PC-3 (cell line): ENCODE results near the gene VAMP3. TPM values are rescaled to one million over a fixed set of nuclear protein-coding genes. Genes with fewer than 3 reads are reported as not detected.

Experiments used
- ATAC-seq: fragments of 200-7000 bp; cut with Tn5 transposase; 2 replicates; pipeline ENCODE4 v1.9.1; 2020; ENCODE audit warnings: mild to moderate bottlenecking, moderate library complexity
- BruUV-seq: library from RNA; stranded (reverse); fragments of 400-500 nt; replicated peaks from 2 replicates; lab custom pipeline; 2021; lab: Mats Ljungman, UMichigan
- CTCF ChIA-PET: fragments of 300-600 bp; sonication (Branson Sonifier 250); formaldehyde crosslinking; loops from one replicate; lab custom pipeline; 2022; ENCODE audit warnings: antibody characterized with exemption; lab: Charles Lee
- POLR2A ChIA-PET: fragments of 300-600 bp; sonication (Branson Sonifier 250); formaldehyde crosslinking; loops from one replicate; lab custom pipeline; 2022; ENCODE audit warnings: antibody characterized with exemption; ENCODE audit not compliant: unreplicated experiment; lab: Charles Lee
- DNase-seq: peaks from one replicate; pipeline ENCODE4 v3.0.0-alpha.2; 2015
- H2AFZ ChIP-seq: fragments of 300-600 bp; sonication (generic); 2 replicates; pipeline ENCODE4 v1.6.0; 2016; ENCODE audit warnings: antibody characterized with exemption, low read length
- H3F3A ChIP-seq: fragments of 300-600 bp; sonication (generic); one replicate; pipeline ENCODE4 v1.6.0; 2017; ENCODE audit warnings: antibody characterized with exemption, low read length, control low read depth, mild to moderate bottlenecking; ENCODE audit not compliant: unreplicated experiment
- H3K27ac ChIP-seq: fragments of 300-600 bp; sonication (generic); 2 replicates; pipeline ENCODE4 v1.5.1; 2016; ENCODE audit warnings: mild to moderate bottlenecking, low read length
- H3K27me3 ChIP-seq: fragments of 300-600 bp; sonication (generic); 2 replicates; pipeline ENCODE4 v1.6.1; 2016; ENCODE audit warnings: low read length, mixed read lengths
- H3K36me3 ChIP-seq: fragments of 300-600 bp; sonication (generic); 2 replicates; pipeline ENCODE4 v1.6.1; 2016; ENCODE audit warnings: low read depth, mixed run types, low read length, mixed read lengths
- H3K4me1 ChIP-seq: fragments of 300-600 bp; sonication (generic); 2 replicates; pipeline ENCODE4 v1.5.1; 2016; ENCODE audit warnings: low read length; ENCODE audit not compliant: insufficient read depth
- H3K4me2 ChIP-seq: fragments of 300-600 bp; sonication (generic); 2 replicates; pipeline ENCODE4 v1.6.0; 2016; ENCODE audit warnings: low read length
- H3K4me3 ChIP-seq: fragments of 300-600 bp; sonication (generic); 2 replicates; pipeline ENCODE4 v1.5.1; 2016; ENCODE audit warnings: mild to moderate bottlenecking, low read length, mixed read lengths
- H3K79me2 ChIP-seq: fragments of 300-600 bp; sonication (generic); 2 replicates; pipeline ENCODE4 v1.6.1; 2017; ENCODE audit warnings: low read length, mixed read lengths
- H3K9ac ChIP-seq: fragments of 300-600 bp; sonication (generic); 2 replicates; pipeline ENCODE4 v1.6.0; 2016; ENCODE audit warnings: mild to moderate bottlenecking, low read length
- H3K9me2 ChIP-seq: fragments of 300-600 bp; sonication (generic); replicated peaks from 2 replicates; pipeline ENCODE4 v1.6.1; 2016; ENCODE audit warnings: mixed run types, low read length, mixed read lengths
- H3K9me3 ChIP-seq: fragments of 300-600 bp; sonication (generic); 2 replicates; pipeline ENCODE4 v1.6.1; 2016; ENCODE audit warnings: low read length, mixed read lengths
- H4K20me1 ChIP-seq: fragments of 300-600 bp; sonication (generic); 2 replicates; pipeline ENCODE4 v1.6.1; 2016; ENCODE audit warnings: low read length, mixed read lengths
- EZH2 ChIP-seq: fragments of 300-600 bp; sonication (generic); IDR thresholded peaks from one replicate; pipeline ENCODE4 v1.6.1; 2017; ENCODE audit warnings: antibody characterized with exemption, mild to moderate bottlenecking, low read length; ENCODE audit not compliant: unreplicated experiment
- EZH2phosphoT487 ChIP-seq: fragments of 300-600 bp; sonication (generic); IDR thresholded peaks from 2 replicates; pipeline ENCODE4 v1.6.1; 2018; ENCODE audit warnings: mild to moderate bottlenecking, antibody characterized with exemption, low read length, borderline replicate concordance
- intact Hi-C: fragments of 100-400 bp; cut with micrococcal nuclease; formaldehyde crosslinking; loops from 2 replicates; pipeline ENCODE4 v1.9.0; 2023
- total RNA-seq: library from RNA; depleted of rRNA; stranded (reverse); fragments of >200 nt; gene quantifications from 2 replicates; pipeline ENCODE4 v1.2.3, GENCODE V29; 2014
- TF ChIP-seq, protein P1 (sequence below): fragments of 300-600 bp; sonication (generic); conservative IDR thresholded peaks from 2 replicates; pipeline ENCODE4 v1.5.1; 2017; ENCODE audit warnings: antibody characterized with exemption, low read depth, mild to moderate bottlenecking, low read length

VAMP3 gene
- total RNA-seq, 1 experiment from 2014 or later = 64.2 TPM

DNA sequence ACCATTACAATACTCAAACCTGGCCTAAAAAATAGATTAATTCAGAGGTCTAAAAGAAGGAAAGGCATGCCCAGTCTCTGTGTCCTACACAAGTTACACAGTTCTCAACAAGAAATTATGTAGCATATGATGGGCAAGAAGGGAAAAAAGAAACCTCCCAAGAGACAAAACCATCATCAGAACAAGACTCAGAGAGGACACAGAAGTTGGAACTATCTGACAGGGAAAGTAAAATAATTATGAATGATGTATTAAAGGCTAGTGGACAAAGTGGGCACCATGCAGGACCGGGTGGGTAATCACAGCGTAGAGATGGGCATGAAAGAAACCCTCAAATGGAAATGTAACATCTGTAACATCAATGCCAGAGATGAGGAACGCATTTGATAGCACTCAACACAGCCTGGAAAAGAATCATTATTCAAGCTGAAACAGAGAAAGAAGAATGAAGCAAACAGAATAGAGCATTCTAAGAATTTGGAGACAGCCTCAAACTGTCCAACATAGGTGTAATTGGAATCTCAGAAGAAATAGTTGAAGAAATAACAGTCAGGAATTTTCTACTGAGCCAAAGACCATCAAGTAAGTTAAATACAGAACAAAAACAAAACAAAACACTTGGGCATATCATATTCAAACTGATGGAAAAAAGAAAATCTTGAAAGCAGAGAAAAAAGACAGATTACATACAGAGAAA, 42.7 kb downstream of the VAMP3 start:
- Histone ChIP-seq H3K9me2 (no peaks in the 10 kb centered on the region), H2AFZ (no peak overlapping the region), H3F3A (no peaks in the 10 kb centered on the region), H3K79me2 (no peaks in the 10 kb centered on the region), H3K9ac (no peak overlapping the region), H3K27me3 (no peaks in the 10 kb centered on the region), H3K27ac (no peak overlapping the region), H3K9me3 (0 out of 2 replicates have a peak, but pooled peaks cover 9% of the 10 kb centered on the region), H3K4me3 (no peak overlapping the region), H4K20me1 (no peaks in the 10 kb centered on the region), H3K4me1 (peaks cover 11% of the 10 kb centered on the region), H3K36me3 (peaks cover 18% of the 10 kb centered on the region), H3K4me2 (no peak overlapping the region)
- ChIA-PET CTCF (no interaction called here), POLR2A (no interaction called here)
- intact Hi-C loops = no loop called here
- no peak for DNase-seq
- ATAC-seq = no peak
- TF ChIP-seq, protein P1, sequence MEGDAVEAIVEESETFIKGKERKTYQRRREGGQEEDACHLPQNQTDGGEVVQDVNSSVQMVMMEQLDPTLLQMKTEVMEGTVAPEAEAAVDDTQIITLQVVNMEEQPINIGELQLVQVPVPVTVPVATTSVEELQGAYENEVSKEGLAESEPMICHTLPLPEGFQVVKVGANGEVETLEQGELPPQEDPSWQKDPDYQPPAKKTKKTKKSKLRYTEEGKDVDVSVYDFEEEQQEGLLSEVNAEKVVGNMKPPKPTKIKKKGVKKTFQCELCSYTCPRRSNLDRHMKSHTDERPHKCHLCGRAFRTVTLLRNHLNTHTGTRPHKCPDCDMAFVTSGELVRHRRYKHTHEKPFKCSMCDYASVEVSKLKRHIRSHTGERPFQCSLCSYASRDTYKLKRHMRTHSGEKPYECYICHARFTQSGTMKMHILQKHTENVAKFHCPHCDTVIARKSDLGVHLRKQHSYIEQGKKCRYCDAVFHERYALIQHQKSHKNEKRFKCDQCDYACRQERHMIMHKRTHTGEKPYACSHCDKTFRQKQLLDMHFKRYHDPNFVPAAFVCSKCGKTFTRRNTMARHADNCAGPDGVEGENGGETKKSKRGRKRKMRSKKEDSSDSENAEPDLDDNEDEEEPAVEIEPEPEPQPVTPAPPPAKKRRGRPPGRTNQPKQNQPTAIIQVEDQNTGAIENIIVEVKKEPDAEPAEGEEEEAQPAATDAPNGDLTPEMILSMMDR = no peak
- TF ChIP-seq EZH2phosphoT487 (no peak), EZH2 (no peak)
- no TSS peak for BruUV-seq

DNA sequence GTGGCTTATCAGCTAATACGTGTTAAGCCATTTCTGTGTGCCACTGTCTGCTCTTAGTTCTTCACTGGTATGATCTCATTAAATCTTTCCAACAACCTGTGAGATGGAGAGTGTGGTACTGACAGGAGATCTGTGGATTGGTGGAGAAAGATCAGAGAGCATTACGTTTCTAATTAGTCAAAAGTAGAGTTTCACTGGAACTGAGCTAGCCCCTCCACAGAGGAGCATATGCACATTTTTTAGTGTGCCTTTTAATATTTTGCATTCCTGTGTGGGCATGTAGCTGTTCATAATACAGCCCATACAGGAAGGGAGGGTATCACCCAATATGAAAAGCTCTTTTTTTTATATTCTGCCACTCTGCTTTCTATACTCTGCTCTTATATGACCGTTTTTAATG, 50.2 kb downstream of the VAMP3 start:
- Histone ChIP-seq H3K4me1 (no peaks in the 10 kb centered on the region), H3K27me3 (no peaks in the 10 kb centered on the region), H3K79me2 (no peaks in the 10 kb centered on the region), H3F3A (no peaks in the 10 kb centered on the region), H3K4me3 (no peak overlapping the region), H3K9ac (no peak overlapping the region), H3K4me2 (no peak overlapping the region), H3K36me3 (no peaks in the 10 kb centered on the region; the same call in 1 of the 2 replicates), H2AFZ (no peak overlapping the region), H3K9me3 (no peaks in the 10 kb centered on the region), H3K27ac (no peak overlapping the region), H3K9me2 (no peaks in the 10 kb centered on the region), H4K20me1 (no peaks in the 10 kb centered on the region)
- BruUV-seq = no TSS peak
- no peak for ATAC-seq
- ChIA-PET POLR2A (no interaction called here), CTCF (no interaction called here)
- intact Hi-C loops = no loop called here
- TF ChIP-seq EZH2 (no peak), EZH2phosphoT487 (no peak)
- TF ChIP-seq, protein P1 = no peak
- no peak for DNase-seq

DNA sequence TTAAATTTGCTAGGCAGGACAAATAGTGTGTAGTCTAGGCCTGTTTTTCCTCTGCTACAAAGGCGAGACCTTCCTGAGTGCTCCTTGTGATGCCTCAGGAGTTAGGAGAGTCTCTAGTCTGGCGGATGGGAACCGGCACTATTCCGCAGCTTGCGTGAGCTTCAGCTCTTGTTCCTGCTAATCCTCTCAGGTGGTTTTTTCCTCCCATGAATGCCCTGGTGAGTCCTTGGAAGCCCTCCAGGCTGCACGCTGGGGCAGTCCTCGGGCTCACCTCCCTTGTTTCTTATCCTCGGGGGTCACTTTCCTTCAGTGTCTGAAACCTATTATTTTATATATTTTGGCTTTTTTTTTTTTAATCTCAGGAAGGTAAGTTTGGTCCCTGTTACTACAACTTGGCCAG, 53.6 kb downstream of the VAMP3 start:
- POLR2A ChIA-PET = no interaction called here

More for the DNA sequence above, 53.6 kb downstream of the VAMP3 start:
- no peak for DNase-seq
- H3K27ac ChIP-seq = no peak overlapping the region
- H3K9me3 ChIP-seq = no peaks in the 10 kb centered on the region
- no peak overlapping the region for H2AFZ ChIP-seq
- H3K36me3 ChIP-seq = no peaks in the 10 kb centered on the region; the same call in 1 of the 2 replicates
- H3K4me1 ChIP-seq = no peaks in the 10 kb centered on the region
- no peaks in the 10 kb centered on the region for H3K79me2 ChIP-seq
- no TSS peak for BruUV-seq
- no peak overlapping the region for H3K9ac ChIP-seq
- no peak for ATAC-seq
- no peaks in the 10 kb centered on the region for H3K27me3 ChIP-seq
- H3K9me2 ChIP-seq = no peaks in the 10 kb centered on the region
- no peaks in the 10 kb centered on the region for H4K20me1 ChIP-seq
- H3K4me3 ChIP-seq = no peak overlapping the region
- intact Hi-C loops = no loop called here
- H3K4me2 ChIP-seq = no peak overlapping the region
- no peaks in the 10 kb centered on the region for H3F3A ChIP-seq
- CTCF ChIA-PET = no interaction called here
- TF ChIP-seq EZH2phosphoT487 = no peak
- TF ChIP-seq, protein P1 = no peak
- no peak for TF ChIP-seq EZH2
